ENCODE measurements around the gene THADA.

DNA sequence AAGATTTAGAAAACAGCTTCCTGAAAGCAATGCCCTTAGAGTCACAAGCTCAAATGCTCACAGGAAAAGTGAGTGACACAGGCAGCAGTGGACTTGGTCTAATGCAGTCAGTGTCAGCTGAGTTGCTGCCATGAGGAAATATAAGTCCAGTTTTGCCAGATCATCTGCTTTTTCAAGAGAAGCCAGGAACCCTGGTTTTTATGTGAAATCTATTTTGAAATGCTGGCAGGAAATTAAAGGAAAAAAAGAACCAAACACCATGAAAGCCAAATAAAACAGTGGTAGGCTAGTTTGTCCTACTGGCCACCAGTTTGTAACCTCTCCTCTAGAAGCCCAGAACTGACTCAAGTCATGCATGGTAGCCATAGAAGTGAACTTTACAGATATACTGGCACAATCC, 109.2 kb downstream of the THADA start:
- TF ChIP-seq, protein P1, sequence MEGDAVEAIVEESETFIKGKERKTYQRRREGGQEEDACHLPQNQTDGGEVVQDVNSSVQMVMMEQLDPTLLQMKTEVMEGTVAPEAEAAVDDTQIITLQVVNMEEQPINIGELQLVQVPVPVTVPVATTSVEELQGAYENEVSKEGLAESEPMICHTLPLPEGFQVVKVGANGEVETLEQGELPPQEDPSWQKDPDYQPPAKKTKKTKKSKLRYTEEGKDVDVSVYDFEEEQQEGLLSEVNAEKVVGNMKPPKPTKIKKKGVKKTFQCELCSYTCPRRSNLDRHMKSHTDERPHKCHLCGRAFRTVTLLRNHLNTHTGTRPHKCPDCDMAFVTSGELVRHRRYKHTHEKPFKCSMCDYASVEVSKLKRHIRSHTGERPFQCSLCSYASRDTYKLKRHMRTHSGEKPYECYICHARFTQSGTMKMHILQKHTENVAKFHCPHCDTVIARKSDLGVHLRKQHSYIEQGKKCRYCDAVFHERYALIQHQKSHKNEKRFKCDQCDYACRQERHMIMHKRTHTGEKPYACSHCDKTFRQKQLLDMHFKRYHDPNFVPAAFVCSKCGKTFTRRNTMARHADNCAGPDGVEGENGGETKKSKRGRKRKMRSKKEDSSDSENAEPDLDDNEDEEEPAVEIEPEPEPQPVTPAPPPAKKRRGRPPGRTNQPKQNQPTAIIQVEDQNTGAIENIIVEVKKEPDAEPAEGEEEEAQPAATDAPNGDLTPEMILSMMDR (IDR thresholded peaks at IDR 0.05; ENCODE audit: poor library complexity), result no peak
- TF ChIP-seq EZH2 (IDR thresholded peaks at IDR 0.05; ENCODE audit: borderline replicate concordance) (no peak), EZH2phosphoT487 (IDR thresholded peaks at IDR 0.05; ENCODE audit: low read depth, severe bottlenecking, unreplicated experiment) (no peak)

Measured in hepatocyte (in vitro differentiated cells).